Neural progenitor cell (in vitro differentiated cells): ENCODE measurements around the gene PPP2R3A. TPM values are rescaled to one million over a fixed set of nuclear protein-coding genes. Genes with fewer than 3 reads are reported as not detected.

Experiments used
- DNase-seq: peaks from one replicate; pipeline ENCODE4 v3.0.0-alpha.2; 2016; ENCODE audit warnings: low spot score
- H2AFZ ChIP-seq: fragments of 200-600 bp; sonication (generic); replicated peaks from 2 replicates; pipeline ENCODE4 v1.6.1; 2016; ENCODE audit warnings: antibody characterized with exemption
- H3F3A ChIP-seq: fragments of 200-600 bp; sonication (generic); 2 replicates; pipeline ENCODE4 v1.6.1; 2016; ENCODE audit warnings: antibody characterized with exemption, low read depth
- H3K27ac ChIP-seq: fragments of 200-600 bp; sonication (generic); 2 replicates; pipeline ENCODE4 v1.5.1; 2016; ENCODE audit warnings: mild to moderate bottlenecking
- H3K27me3 ChIP-seq: fragments of 200-600 bp; sonication (generic); 2 replicates; pipeline ENCODE4 v1.6.1; 2016; ENCODE audit warnings: mild to moderate bottlenecking, moderate library complexity
- H3K36me3 ChIP-seq: fragments of 200-600 bp; sonication (generic); 2 replicates; pipeline ENCODE4 v1.5.1; 2016
- H3K4me1 ChIP-seq: fragments of 200-600 bp; sonication (generic); 2 replicates; pipeline ENCODE4 v1.6.1; 2016; ENCODE audit warnings: mixed run types
- H3K4me2 ChIP-seq: fragments of 200-600 bp; sonication (generic); 2 replicates; pipeline ENCODE4 v1.6.1; 2016
- H3K4me3 ChIP-seq: fragments of 200-600 bp; sonication (generic); 2 replicates; pipeline ENCODE4 v1.5.1; 2016
- H3K79me2 ChIP-seq: fragments of 200-600 bp; sonication (generic); 2 replicates; pipeline ENCODE4 v1.6.1; 2016; ENCODE audit warnings: low read depth
- H3K9ac ChIP-seq: fragments of 200-600 bp; sonication (generic); 2 replicates; pipeline ENCODE4 v1.6.1; 2016
- H3K9me3 ChIP-seq: fragments of 200-600 bp; sonication (generic); 2 replicates; pipeline ENCODE4 v1.5.1; 2016; ENCODE audit warnings: low read depth
- H4K20me1 ChIP-seq: fragments of 200-600 bp; sonication (generic); 2 replicates; pipeline ENCODE4 v1.6.1; 2016; ENCODE audit warnings: low read depth
- H3K27ac Mint-ChIP-seq: 3 replicates; pipeline ENCODE4 v1.8.0; 2021; ENCODE audit warnings: mixed read lengths
- H3K27me3 Mint-ChIP-seq: 2 replicates; pipeline ENCODE4 v1.8.0; 2022; ENCODE audit warnings: low read depth, mild to moderate bottlenecking, inconsistent platforms, moderate library complexity, mixed read lengths; ENCODE audit not compliant: insufficient read depth
- H3K36me3 Mint-ChIP-seq: 3 replicates; pipeline ENCODE4 v1.8.0; 2021; ENCODE audit warnings: mixed read lengths
- H3K4me1 Mint-ChIP-seq: 3 replicates; pipeline ENCODE4 v1.8.0; 2021; ENCODE audit warnings: mixed read lengths
- H3K4me3 Mint-ChIP-seq: 3 replicates; pipeline ENCODE4 v1.8.0; 2021; ENCODE audit warnings: mild to moderate bottlenecking, moderate library complexity, mixed read lengths
- H3K9me3 Mint-ChIP-seq: 3 replicates; pipeline ENCODE4 v1.8.0; 2020; ENCODE audit warnings: mixed read lengths
- CTCF ChIP-seq: fragments of 200-600 bp; sonication (generic); IDR thresholded peaks from 2 replicates; pipeline ENCODE4 v1.5.1; 2017; ENCODE audit warnings: antibody characterized with exemption, mild to moderate bottlenecking
- EZH2 ChIP-seq: fragments of 200-600 bp; sonication (generic); IDR thresholded peaks from 2 replicates; pipeline ENCODE4 v1.6.1; 2017; ENCODE audit warnings: antibody characterized with exemption, mild to moderate bottlenecking, moderate library complexity
- EZH2phosphoT487 ChIP-seq: fragments of 200-600 bp; sonication (generic); IDR thresholded peaks from 2 replicates; pipeline ENCODE4 v1.6.1; 2017; ENCODE audit warnings: antibody characterized with exemption
- total RNA-seq: library from RNA; depleted of rRNA; stranded (reverse); fragments of >200 nt; gene quantifications from 2 replicates; pipeline ENCODE4 v1.2.3, GENCODE V29; 2015; ENCODE audit warnings: low replicate concordance

PPP2R3A gene
- total RNA-seq, 1 donor from 2014 or later, result 41.5 TPM

GRCh38 chr3:135965129-135965505 lies 411 bp upstream of the PPP2R3A start:
- peaks cover 10% of the 10 kb centered on the region for H4K20me1 ChIP-seq
- Mint-ChIP-seq H3K4me1 (peaks cover 23% of the 10 kb centered on the region), H3K36me3 (peaks cover 6% of the 10 kb centered on the region), H3K9me3 (peaks cover 14% of the 10 kb centered on the region), H3K27me3 (no peaks in the 10 kb centered on the region), H3K4me3 (peak overlapping the region; percentile 85), H3K27ac (no peak overlapping the region)
- H3K9ac ChIP-seq, result no peak overlapping the region
- peak overlapping the region; percentile 89 for H2AFZ ChIP-seq
- H3K4me2 ChIP-seq, result peak overlapping the region; percentile 67
- H3K4me3 ChIP-seq, result peak overlapping the region; percentile 86
- H3K4me1 ChIP-seq, result peaks cover 17% of the 10 kb centered on the region
- H3K79me2 ChIP-seq, result peaks cover 38% of the 10 kb centered on the region
- H3F3A ChIP-seq, result peaks cover 30% of the 10 kb centered on the region
- no peaks in the 10 kb centered on the region for H3K36me3 ChIP-seq
- H3K27me3 ChIP-seq, result no peaks in the 10 kb centered on the region
- no peak for DNase-seq
- no peak for TF ChIP-seq EZH2phosphoT487
- TF ChIP-seq CTCF, result no peak
- TF ChIP-seq EZH2, result no peak
- peaks cover 5% of the 10 kb centered on the region for H3K9me3 ChIP-seq
- no peak overlapping the region for H3K27ac ChIP-seq

- H3K27me3 Mint-ChIP-seq, result no peaks in the 10 kb centered on the region
- H3K4me1 Mint-ChIP-seq, result peaks cover 23% of the 10 kb centered on the region
- peak overlapping the region; percentile 74 for H3K9ac ChIP-seq
- peaks cover 30% of the 10 kb centered on the region for H3F3A ChIP-seq
- peak overlapping the region; percentile 89 for H2AFZ ChIP-seq
- no peaks in the 10 kb centered on the region for H3K27me3 ChIP-seq
- peaks cover 10% of the 10 kb centered on the region for H3K36me3 Mint-ChIP-seq
- peaks cover 10% of the 10 kb centered on the region for H4K20me1 ChIP-seq
- H3K9me3 Mint-ChIP-seq, result peaks cover 7% of the 10 kb centered on the region
- peaks cover 17% of the 10 kb centered on the region for H3K4me1 ChIP-seq
- no peaks in the 10 kb centered on the region for H3K9me3 ChIP-seq
- peak overlapping the region; percentile 79 for H3K27ac ChIP-seq
- H3K79me2 ChIP-seq, result peaks cover 51% of the 10 kb centered on the region
- DNase-seq, result peak; percentile 73
- H3K4me3 ChIP-seq, result peak overlapping the region; percentile 86
- peak overlapping the region; percentile 70 for H3K27ac Mint-ChIP-seq
- H3K4me2 ChIP-seq, result peak overlapping the region; percentile 97
- TF ChIP-seq EZH2phosphoT487 (no peak), CTCF (no peak), EZH2 (no peak)
- H3K36me3 ChIP-seq, result no peaks in the 10 kb centered on the region
- H3K4me3 Mint-ChIP-seq, result peak overlapping the region; percentile 91
Observed at GRCh38 chr3:135966271-135966961, 888 bp downstream of the PPP2R3A start.

- Mint-ChIP-seq H3K4me1 (peaks cover 23% of the 10 kb centered on the region), H3K27me3 (no peaks in the 10 kb centered on the region), H3K4me3 (peak overlapping the region; percentile 91), H3K36me3 (peaks cover 10% of the 10 kb centered on the region), H3K9me3 (peaks cover 8% of the 10 kb centered on the region), H3K27ac (no peak overlapping the region)
- Histone ChIP-seq H3K79me2 (peaks cover 56% of the 10 kb centered on the region), H3K9me3 (no peaks in the 10 kb centered on the region), H3K4me3 (peak overlapping the region; percentile 86), H3K9ac (peak overlapping the region; percentile 74), H3K36me3 (no peaks in the 10 kb centered on the region), H3K27ac (peak overlapping the region; percentile 79), H3K4me2 (peak overlapping the region; percentile 97), H2AFZ (peak overlapping the region; percentile 89), H3F3A (peaks cover 30% of the 10 kb centered on the region), H3K27me3 (no peaks in the 10 kb centered on the region), H4K20me1 (peaks cover 10% of the 10 kb centered on the region), H3K4me1 (peaks cover 17% of the 10 kb centered on the region)
- TF ChIP-seq EZH2 (no peak), CTCF (no peak), EZH2phosphoT487 (no peak)
- DNase-seq, result no peak
Observed at GRCh38 chr3:135966962-135967274, 1.4 kb downstream of the PPP2R3A start.
